Esophagus (tissue), 2 donors: ENCODE results near the gene GRAMD1A. TPM values are rescaled to one million over a fixed set of nuclear protein-coding genes. Genes with fewer than 3 reads are reported as not detected.
A peak's percentile ranks its signal among the peaks of the same experiment; 100 is the strongest.

ENCODE experiments used
- H3K27ac ChIP-seq, 2 donors: one replicate each; pipeline ENCODE4 v1.5.1; 2013; ENCODE audit warnings: low read depth in 2 of 2, mild to moderate bottlenecking in 2 of 2, inconsistent platforms in 1 of 2, low read length in 1 of 2, moderate library complexity in 1 of 2
- H3K27me3 ChIP-seq, 2 donors: one replicate each; pipeline ENCODE4 v1.6.1; 2013; ENCODE audit warnings: low read length in 2 of 2, control low read depth in 1 of 2, mild to moderate bottlenecking in 1 of 2; ENCODE audit not compliant: insufficient read depth in 2 of 2, control insufficient read depth in 1 of 2
- H3K36me3 ChIP-seq, 2 donors: one replicate each; pipeline ENCODE4 v1.6.1; 2013; ENCODE audit warnings: low read length in 1 of 2; ENCODE audit not compliant: control insufficient read depth in 2 of 2, insufficient read depth in 2 of 2
- H3K4me1 ChIP-seq, 2 donors: one replicate each; pipeline ENCODE4 v1.6.1; 2013; ENCODE audit warnings: low read length in 1 of 2; ENCODE audit not compliant: control insufficient read depth in 2 of 2, insufficient read depth in 2 of 2
- H3K4me3 ChIP-seq, 2 donors: one replicate each; pipeline ENCODE4 v1.5.1; 2013; ENCODE audit warnings: low read length in 2 of 2, mild to moderate bottlenecking in 2 of 2, low read depth in 1 of 2, moderate library complexity in 1 of 2
- H3K9me3 ChIP-seq, 2 donors: one replicate each; pipeline ENCODE4 v1.6.1; 2013; ENCODE audit warnings: mild to moderate bottlenecking in 2 of 2, low read depth in 1 of 2, low read length in 1 of 2, moderate library complexity in 1 of 2; ENCODE audit not compliant: control insufficient read depth in 2 of 2, insufficient read depth in 1 of 2
- whole genome bisulfite sequencing, 2 donors: extraction: QIAGEN DNeasy Blood & Tissue Kit; methylation state at CpG; one replicate each; pipeline ENCODE4 v1.1.7; 2013; 5-methylcytosine and 5-hydroxymethylcytosine counted together
- polyA plus RNA-seq, 2 donors: library from polyadenylated mRNA; stranded (reverse); fragments of 200-250 nt; gene quantifications; one replicate each; pipeline ENCODE4 v1.2.3, GENCODE V29; 2013
- donor health status: healthy with polysubstance abuse.
- donor health status: Bipolar disorder and iron deficiency.

GRAMD1A gene
- polyA plus RNA-seq, 2 donors: 11.7 to 14.0 TPM

DNA sequence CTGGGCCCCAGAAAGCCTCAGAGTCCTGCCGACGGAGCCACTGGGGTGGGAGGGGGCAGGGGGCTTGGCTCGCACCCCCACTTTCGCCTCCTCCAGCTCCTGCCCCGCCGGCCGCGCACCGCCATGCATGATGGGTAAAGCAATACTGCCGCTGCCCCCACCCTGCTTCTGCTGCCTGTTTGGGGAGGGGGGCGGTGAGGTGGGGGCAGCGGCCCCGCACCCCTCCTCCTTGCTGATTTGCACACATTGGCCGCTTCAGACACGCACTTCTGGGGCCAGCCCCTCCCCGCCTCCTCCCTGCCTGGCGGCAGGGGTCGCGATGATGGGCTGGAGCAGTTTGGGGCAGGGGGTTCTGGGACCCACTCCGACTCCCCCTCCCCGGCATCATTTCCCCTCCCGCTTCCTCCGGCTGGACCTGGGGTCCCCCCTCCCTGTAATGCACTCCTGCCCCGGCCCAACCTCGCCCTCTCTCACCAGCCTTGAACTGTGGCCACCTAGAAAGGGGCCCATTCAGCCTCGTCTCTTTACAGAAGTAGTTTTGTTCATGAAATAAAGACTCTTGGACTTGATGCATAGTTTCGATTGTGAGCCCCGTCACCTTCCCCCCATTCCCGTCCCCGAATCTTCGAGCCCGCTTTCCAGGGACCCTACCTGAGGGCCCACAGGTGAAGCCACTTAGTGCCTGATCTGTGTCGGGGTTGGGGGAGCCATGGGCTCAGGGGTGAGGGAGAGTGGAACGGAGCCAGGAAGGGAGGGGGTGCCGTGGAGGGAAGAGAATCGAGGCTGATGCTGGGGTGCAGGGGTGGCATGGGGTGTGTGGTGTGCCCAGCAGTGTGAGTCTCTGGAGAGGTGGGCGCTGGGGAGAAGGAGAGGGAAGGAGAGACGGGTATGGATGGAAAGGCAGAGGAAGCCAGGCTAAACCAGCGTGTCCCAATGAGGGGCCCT, 40.0 kb downstream of the GRAMD1A start:
- Histone ChIP-seq H3K4me1 (peaks cover 8 to 14% of the 10 kb centered on the region in 2 donors), H3K4me3 (no peak overlapping the region)

DNA sequence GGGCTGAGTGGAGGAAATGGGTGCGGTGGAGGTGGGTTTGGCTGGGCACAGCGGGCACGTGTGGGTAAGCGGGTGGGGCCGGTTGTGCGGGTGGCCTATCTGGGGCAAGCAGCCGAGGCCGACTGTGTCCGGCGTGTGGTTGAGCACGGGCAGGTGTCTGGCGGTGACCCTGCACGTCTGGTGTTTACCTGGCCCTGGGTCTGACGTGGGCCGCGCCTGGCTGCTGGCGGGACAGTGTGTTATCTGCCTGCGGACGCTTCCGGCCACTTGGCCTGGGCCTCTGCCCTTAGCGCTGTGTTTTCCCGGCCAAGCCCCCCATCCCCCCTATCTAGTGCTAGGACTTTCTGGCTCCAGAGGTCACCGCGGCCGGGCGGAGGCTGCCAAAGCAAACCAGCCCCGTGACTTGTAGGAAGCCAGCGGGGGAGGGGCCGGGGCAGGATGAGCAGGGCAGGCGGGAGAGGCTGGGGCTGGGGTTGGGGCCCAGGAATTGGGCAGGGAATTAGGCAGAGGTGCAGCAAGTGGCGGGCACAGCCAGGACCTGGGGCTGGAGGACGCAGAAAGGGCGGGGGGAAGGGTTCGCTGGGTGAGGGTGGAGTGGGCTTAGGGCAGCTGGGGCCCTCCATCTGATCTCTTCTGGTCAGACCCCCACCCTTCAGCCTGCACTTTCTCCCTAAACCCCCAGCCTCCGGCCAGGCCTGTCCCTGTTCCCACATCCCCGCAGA, 40.9 kb downstream of the GRAMD1A start:
- Histone ChIP-seq H3K27ac (peak overlapping the region in 1 of 2 donors; percentile 51), H3K4me3 (peak overlapping the region in 1 of 2 donors; percentile 7), H3K4me1 (peaks cover 8 to 14% of the 10 kb centered on the region in 2 donors), H3K36me3 (no peaks in the 10 kb centered on the region), H3K27me3 (no peaks in the 10 kb centered on the region), H3K9me3 (no peaks in the 10 kb centered on the region)
- 14% methylated on average over 35 to 36 of the region's 36 CpGs for WGBS, 2 donors

More for the DNA sequence above, 40.0 kb downstream of the GRAMD1A start:
- Histone ChIP-seq H3K27ac (peak overlapping the region in 1 of 2 donors; percentile 51), H3K9me3 (no peaks in the 10 kb centered on the region), H3K27me3 (no peaks in the 10 kb centered on the region), H3K36me3 (no peaks in the 10 kb centered on the region)
- WGBS, 2 donors: 28 to 37% methylated on average over 39 of the region's 39 CpGs

DNA sequence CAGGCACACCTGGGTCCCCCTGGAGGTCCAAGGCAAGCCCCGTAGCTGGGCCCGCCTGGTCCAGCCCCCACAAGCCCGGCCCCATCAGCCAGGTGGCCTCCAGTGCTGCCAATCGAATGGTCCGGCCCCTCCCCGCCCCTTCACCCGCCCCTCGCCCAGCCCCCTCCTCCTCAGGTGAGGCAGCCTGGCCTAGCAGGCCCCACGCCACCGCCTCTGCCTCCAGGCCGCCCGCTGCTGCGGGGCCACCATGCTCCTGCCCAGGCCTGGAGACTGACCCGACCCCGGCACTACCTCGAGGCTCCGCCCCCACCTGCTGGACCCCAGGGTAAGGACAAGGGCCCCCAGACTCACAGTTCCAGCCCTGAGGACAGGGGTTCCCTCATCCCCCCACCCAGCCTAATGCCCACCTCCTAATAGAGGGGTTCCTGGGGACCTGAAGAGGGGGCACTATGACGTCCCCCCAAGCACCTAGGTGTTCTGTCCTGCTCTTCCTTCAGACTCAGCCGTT, 41.5 kb downstream of the GRAMD1A start, which contains the start of gene HPN:
Gene HPN (plus strand): TSS at position 174 of the 508 bp plus-strand sequence. CDS start 786 bp downstream, outside the sequence.
- H3K27ac ChIP-seq: peak within 1 kb of the TSS in 1 of 2 donors; percentile 51
- H3K36me3 ChIP-seq: no peaks in the 10 kb centered on the region
- no peaks in the 10 kb centered on the region for H3K27me3 ChIP-seq
- peak within 1 kb of the TSS in 1 of 2 donors; percentile 7 for H3K4me3 ChIP-seq
- H3K4me1 ChIP-seq: peaks cover 8 to 14% of the 10 kb centered on the region in 2 donors
- 50 to 60% methylated on average over 16 to 19 of the region's 19 CpGs for WGBS, 2 donors
- H3K9me3 ChIP-seq: no peaks in the 10 kb centered on the region

DNA sequence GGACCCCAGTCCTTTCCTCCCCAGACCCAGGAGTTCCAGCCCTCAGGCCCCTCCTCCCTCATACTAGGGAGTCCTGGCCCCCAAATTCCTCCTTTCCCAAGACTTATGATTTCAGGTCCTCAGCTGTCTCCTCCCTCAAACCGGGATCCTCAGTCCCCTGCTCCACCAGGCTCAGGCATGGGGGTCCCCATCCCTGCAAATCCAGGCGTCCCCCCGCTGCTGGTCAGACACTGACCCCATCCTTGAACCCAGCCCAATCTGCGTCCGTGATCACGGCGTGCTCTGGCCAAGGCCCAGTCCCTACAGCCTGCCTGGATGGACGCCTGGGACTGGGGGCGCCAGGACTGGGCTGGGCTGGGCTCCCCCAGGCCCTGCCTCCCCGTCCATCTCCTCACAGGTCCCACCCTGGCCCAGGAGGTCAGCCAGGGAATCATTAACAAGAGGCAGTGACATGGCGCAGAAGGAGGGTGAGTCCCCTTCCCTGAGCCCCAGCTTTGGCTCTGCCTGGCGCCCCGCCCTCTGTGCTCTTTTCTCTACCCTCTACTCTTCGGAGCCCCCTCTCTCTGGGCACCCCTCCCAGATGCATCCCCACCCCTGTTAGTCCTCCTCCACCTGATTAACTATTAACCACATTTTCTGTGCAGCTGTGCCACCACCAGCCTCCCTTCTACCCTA, 42.1 kb downstream of the GRAMD1A start:
- H3K36me3 ChIP-seq: no peaks in the 10 kb centered on the region
- H3K4me1 ChIP-seq: peaks cover 8 to 14% of the 10 kb centered on the region in 2 donors
- H3K27me3 ChIP-seq: no peaks in the 10 kb centered on the region
- no peak overlapping the region for H3K27ac ChIP-seq
- no peaks in the 10 kb centered on the region for H3K9me3 ChIP-seq
- H3K4me3 ChIP-seq: no peak overlapping the region
- 65 to 77% methylated on average over 14 of the region's 14 CpGs for WGBS, 2 donors

DNA sequence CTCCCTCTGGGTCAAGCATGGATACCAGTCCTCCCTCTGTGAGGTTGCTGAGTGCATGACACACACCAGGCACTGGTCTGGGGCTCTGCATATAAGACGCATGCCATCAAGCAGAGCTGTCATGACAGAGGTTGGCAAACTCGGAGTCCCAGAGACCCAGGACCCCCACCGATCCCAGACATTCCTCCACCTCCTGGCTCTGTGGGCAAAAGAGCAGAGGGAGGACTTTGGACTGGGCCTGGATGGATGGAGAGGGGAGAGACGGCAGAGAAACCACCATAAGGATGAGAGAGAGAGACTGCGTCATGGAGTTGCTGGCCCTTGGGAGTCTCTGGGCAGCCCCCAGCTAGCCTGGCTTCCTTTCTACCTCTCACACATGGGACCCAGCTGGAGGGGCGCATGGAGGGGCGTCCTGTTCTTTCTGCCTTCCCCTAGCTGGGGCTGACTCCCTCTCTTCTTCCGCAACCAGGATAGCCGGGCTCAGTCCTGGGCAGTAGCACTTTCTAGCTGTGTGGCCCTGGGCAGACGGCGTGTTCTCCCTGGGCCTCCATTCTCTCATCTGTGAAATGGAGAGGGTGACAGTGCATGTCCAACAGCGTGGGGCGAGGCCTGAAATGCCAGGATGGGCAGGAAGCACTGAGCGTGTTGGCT, 43.0 kb downstream of the GRAMD1A start:
- WGBS, 2 donors: 78 to 88% methylated on average over 14 of the region's 14 CpGs
- H3K4me1 ChIP-seq: peaks cover 8 to 14% of the 10 kb centered on the region in 2 donors
- no peaks in the 10 kb centered on the region for H3K27me3 ChIP-seq
- no peaks in the 10 kb centered on the region for H3K9me3 ChIP-seq
- H3K36me3 ChIP-seq: no peaks in the 10 kb centered on the region
- H3K4me3 ChIP-seq: no peak overlapping the region
- no peak overlapping the region for H3K27ac ChIP-seq

DNA sequence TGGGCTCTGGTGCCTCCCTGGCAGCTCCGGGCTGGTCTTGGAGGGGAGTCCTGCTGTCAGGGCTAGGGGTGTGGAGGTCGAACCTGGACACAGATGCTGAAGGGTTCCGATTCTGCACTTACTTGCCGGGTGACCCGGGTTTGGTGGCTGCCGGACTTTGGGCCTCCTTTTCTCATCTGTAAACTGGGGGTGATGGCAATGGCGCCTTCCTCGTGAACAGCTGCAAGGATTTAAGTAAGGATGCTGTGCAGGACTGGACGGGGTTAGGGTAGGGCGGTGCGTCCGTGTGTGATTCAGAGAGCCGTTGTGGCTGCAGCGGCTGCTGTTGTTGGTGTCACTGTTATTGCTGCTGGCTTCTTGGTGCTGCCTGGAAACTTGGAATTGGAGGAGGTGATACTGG, 43.8 kb downstream of the GRAMD1A start:
- Histone ChIP-seq H3K36me3 (no peaks in the 10 kb centered on the region), H3K4me3 (no peak overlapping the region), H3K27ac (no peak overlapping the region), H3K9me3 (no peaks in the 10 kb centered on the region), H3K4me1 (peaks cover 8 to 13% of the 10 kb centered on the region in 2 donors), H3K27me3 (no peaks in the 10 kb centered on the region)
- WGBS, 2 donors: 80 to 82% methylated on average over 14 of the region's 14 CpGs

DNA sequence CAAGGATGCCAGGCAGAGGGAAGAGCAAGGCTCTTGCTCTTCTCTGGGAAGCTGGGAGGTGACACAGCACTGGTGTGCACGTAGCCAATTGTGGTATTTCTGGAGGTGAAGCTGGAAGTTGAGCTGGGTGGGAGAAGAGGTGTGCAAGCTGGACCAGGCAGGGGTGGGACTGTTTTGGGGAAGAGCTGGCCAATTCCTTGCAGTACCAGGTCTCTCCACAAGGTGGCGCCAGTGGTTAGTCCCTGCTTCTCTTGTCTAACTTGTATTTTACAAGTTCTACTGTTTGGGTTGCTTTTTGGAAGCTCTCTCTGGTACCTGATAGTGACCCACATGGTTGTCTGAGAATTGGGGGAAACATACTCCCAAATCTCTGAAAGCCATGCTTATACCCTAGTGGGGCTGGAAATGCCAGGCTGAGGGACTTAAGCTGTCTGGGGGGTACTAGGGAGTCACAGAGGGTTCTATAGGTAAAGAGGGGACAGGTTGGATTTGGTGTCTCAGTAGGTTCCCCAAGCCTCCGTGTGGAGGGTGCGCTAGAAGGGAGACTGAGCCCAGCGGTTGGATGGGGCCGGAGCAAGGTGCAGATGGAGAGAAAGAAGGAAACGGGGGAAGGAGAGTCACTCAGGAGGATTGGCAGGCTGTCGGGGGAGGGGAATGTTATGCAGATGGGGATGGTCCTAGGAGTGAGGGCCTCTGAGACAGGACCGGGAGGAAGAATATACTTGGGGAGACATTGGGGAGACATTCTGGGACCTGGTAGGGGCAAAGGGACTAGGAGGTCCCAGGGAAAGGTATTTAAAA, 44.4 kb downstream of the GRAMD1A start:
- H3K4me3 ChIP-seq: no peak overlapping the region
- no peaks in the 10 kb centered on the region for H3K36me3 ChIP-seq
- H3K9me3 ChIP-seq: no peaks in the 10 kb centered on the region
- no peak overlapping the region for H3K27ac ChIP-seq
- no peaks in the 10 kb centered on the region for H3K27me3 ChIP-seq
- peaks cover 8 to 12% of the 10 kb centered on the region in 2 donors for H3K4me1 ChIP-seq
- 58% methylated on average over 9 of the region's 9 CpGs for WGBS, 2 donors

DNA sequence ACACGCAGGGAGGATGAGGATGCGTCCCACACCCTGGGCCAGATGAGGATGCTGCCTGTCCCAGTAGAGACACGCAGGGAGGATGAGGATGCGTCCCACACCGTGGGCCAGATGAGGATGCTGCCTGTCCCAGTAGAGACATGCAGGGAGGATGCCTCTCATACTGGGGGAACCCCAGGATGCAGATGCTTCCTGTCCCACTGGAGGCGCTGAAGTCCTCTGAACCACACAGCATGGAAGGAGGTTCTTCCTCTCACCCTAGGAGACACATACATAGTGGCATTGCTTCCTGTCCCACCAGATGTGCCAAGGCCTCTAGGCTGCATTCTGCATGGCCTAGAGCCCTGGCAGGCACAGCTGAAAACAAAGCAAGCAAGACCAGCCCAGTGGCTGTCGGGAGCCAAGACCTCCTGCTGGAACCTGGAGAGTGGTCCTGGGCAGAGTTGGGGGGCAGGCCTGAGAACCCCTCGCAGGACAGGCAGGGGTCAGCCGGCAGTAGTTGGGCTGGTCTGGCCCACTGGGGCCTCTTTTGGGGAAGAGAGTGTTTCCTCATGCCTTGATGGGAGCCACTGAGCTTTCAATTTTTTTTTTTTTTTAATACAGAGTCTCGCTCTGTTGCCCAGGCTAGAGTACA, 45.7 kb downstream of the GRAMD1A start:
- Histone ChIP-seq H3K27ac (no peak overlapping the region), H3K4me3 (no peak overlapping the region), H3K4me1 (peaks cover 4 to 9% of the 10 kb centered on the region in 2 donors), H3K36me3 (no peaks in the 10 kb centered on the region), H3K27me3 (no peaks in the 10 kb centered on the region), H3K9me3 (no peaks in the 10 kb centered on the region)
- WGBS, 2 donors: 49 to 52% methylated on average over 10 of the region's 10 CpGs
